GM19463 (cell line): Measurements from ENCODE around the gene NVL.
A peak's percentile ranks its signal among the peaks of the same experiment; 100 is the strongest.

Source experiments
- ATAC-seq: cut with Tn5 transposase; IDR thresholded peaks from one replicate; pipeline ENCODE4 v1.9.1; 2021; ENCODE audit warnings: mild to moderate bottlenecking, moderate library complexity; ENCODE audit not compliant: unreplicated experiment

NVL gene

DNA sequence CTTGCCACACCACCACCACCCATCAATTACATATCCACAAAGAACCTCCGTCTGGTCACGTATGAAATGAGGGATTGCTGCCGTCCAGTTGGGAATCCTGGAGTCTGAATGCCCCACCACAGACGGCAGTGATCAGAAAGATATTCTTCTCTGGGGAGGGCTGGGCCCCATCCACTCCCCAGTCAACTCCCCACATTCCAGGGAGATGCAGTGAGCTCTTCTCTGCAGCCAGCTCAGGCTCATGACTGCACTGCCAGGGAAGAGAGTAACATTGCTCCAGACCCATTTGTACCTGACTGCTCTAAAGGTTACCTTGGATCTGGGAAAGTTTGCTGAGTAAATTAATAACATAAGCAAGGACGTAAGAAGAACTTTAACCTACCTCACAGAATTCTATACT is 128.6 kb downstream of the NVL start:
- no peak for ATAC-seq

- no peak for ATAC-seq
Measured at GRCh38 chr1:224199679-224200078, 130.3 kb downstream of the NVL start.

GRCh38 chr1:224198572-224198971 is 131.4 kb downstream of the NVL start:
- no peak for ATAC-seq

- ATAC-seq = no peak
Measured at GRCh38 chr1:224196813-224197600, 133.0 kb downstream of the NVL start.

DNA sequence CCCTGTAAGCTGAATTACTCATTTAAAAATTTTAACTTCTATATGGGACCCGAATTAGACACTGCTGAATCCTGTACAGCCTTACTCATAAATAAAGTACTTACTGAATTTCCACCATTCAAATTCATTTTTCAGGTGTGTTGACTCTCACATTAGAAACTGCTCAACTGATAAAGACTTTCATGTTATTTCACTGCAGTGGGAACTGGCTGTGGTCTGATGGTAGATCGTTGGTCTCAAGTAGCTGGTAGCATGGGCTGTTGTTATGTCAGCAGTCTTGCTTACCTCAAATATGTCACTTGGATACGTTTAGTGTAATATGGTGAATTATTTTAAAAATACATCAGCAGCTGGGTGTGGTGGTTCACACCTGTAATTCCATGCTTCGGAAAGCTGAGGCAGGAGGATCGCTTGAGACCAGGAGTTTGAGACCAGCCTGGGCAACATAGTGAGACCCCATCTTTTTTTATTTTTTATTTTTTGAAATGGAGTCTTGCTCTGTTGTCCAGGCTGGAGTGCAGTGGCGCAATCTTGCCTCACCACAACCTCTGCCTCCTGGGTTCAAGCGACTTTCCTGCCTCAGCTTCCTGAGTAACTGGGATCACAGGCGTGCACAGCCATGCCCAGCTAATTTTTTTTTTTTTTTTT is 136.5 kb downstream of the NVL start:
- ATAC-seq = no peak

- ATAC-seq = no peak
Measured at GRCh38 chr1:224192082-224192788, 137.7 kb downstream of the NVL start.

- no peak for ATAC-seq
Measured at GRCh38 chr1:224189561-224189960, 140.4 kb downstream of the NVL start.

- no peak for ATAC-seq
Measured at GRCh38 chr1:224188286-224188685, 141.7 kb downstream of the NVL start.

DNA sequence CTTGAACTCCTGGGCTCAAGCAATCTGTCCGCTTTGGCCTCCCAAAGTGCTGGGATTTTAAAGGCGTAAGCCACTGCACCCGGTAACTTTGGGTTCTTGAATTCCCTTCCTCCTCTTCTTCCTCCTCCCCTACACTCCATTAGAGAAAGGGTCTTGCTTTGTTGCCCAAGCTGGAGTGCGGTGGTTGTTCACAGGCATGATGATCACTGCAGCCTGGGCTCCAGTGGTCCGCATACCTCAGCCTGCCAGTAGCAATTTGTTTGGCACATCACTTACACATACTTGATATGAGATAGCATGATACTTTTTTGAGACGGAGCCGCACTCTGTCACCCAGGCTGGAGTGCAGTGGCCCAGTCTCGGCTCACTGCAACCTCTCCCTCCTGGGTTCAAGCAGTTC is 144.8 kb downstream of the NVL start:
- no peak for ATAC-seq

DNA sequence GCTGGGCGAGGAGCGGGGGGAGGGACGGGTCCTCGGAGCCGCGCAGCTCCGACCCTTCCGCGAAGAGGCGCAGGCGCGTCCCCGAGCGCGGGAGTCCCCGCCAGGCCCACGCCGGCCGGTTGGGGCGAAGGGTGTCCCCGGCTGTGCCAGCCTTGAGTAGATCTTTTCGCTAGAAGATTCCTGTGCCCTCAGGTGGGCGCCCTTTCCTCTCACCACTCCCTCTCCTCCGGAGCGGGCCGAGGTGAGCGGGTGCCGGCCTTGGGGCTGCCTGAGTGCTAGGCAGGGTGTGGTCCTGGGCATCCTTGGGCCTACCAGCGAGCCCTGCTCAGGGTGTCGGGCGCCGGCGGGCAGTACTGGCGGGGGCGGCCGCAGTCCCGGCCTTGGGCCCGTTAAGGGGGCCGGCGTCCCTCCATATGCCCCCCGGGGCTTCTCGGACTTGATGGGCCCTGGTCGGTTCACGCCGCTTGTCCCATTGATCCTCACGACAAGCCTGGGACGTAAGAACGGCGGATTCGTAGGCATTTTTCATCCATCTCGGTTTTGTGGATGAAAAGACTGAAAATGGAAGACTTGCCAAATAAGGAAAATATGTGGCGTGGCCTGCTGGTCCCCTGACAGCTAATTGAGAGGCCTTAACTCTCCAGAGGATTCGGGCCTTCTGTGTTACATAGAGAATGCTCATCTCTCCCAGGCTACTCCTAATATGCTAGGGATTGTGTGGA is 146.2 kb downstream of the NVL start:
- peak; percentile 55 for ATAC-seq

DNA sequence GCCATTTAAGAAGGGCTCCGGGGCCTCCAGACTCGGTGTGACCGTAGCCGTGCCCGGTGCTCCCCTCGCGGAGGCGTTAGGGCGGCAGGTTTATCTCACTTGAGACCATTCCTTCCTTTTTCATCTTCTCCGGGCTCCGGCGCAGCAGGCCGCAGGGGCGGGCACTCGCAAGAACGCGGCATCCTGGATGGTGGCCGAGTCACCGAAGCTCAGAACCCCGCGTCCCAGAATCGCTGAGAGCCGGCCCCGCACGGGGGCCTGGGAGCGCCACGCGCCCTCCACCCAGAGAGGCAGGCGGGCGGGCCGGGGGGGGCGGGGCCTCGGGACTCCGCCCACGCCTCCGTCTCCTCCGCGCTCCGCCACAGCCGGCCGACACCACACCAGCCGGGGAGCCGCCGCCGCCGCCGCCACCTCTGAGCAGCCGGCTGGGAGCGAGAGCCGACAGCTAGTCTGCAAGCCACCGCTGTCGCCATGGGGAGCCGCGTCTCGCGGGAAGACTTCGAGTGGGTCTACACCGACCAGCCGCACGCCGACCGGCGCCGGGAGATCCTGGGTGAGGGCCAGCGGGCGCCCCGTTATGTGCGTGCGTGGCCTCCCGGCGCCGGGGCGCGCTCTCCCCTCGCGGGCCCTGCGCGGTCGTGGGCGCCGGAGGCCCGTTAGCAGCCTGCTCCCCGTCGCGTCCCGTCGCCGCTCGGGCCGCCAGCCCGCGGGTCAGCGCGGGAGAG is 146.9 kb downstream of the NVL start, which contains the start of gene DEGS1:
TSS of gene DEGS1 (plus strand) at position 375 of the 725 bp plus-strand sequence. CDS start at position 472, 97 bp downstream.
- ATAC-seq = peak; percentile 68

DNA sequence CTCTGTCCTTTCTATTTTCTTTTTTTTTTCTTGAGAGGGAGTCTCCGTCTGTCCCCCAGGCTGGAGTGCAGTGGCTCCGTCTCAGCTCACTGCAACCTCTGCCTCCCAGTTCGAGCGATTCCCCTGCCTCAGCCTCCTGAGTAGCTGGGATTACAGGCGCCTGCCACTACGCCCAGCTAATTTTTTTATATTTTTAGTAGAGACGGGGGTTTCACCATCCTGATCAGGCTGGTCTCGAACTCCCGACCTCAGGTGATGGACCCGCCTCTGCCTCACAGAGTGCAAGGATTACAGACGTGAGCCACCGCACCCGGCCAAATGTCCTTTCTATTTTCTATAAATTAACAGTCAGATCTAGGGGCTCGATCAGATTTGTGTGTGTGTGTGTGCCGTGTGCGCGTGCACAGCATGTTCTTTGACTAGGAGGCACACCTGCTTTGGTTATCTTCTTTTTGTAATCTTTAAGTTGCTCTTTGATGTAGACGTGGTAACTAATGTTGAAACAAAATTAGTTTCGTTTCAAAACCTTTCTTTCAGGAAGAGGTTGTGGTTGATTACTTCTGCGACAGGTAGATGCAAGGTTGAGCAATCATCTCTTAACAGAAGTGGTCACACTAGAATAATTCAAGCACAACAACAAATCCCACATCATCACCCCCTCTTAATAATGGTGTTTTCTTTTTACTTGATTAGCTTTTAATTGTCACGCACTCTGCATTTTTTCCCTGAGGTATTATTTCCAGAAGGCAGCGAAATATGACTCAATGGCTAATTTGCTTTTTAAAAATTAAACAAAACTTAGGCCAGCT is 147.7 kb downstream of the NVL start:
- peak; percentile 29 for ATAC-seq

DNA sequence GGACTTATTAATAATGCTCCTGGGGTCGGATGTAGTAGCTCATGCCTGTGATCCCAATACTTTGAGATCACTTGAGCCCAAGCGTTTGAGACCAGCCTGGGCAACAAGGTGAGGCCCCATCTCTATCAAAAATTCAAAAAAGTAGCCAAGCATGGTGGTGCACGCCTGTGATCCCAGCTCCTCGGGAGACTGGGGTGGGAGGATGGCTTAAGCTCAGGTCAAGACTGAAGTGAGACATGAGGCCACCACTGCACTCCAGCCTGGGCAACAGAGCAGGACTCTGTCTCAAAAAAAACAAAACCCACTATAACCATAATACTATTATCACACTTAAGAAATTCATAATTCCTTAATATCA is 148.5 kb downstream of the NVL start:
- no peak for ATAC-seq

- no peak for ATAC-seq
Measured at GRCh38 chr1:224180783-224181452, 149.1 kb downstream of the NVL start.

DNA sequence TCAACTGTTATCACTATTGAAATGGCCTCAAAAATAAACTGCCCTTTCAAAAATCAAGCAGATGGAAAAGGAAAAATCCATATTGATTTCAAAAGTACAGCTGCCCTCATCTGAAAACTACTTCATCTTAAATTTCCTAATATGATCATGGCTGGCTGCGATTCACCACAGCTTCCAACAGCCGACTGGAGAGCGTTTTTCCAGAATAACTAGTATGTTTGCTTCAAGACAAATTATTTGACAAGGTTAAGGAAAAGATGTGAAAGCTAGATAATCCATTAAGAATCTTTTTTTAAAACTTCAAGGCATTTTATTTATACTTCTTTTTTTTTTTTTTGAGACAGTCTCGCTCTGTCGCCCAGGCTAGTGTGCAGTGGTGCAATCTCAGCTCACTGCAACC is 151.1 kb downstream of the NVL start:
- no peak for ATAC-seq

- no peak for ATAC-seq
Measured at GRCh38 chr1:224177356-224177999, 152.5 kb downstream of the NVL start.
